Measurements from ENCODE around the gene EXT2.

The EXT2 gene

DNA sequence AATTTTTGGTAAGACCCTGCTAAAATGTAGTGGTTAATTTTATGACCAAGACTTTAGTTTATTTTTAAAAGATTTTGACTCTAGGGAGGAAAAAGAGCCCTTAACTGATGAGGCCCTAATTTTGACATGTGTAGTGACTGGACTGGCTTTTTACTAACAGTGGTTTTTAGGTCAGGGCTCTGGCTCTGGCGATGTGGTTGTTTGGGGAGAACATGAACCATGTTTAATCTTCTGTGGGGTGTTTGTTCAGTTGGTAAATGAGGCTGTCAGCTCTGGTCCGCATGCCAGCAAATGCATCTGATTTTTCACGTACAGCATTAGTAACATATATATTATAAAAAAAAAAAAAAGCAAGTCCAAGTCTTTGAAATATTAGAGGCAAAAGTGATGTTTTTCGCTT, 104.3 kb downstream of the EXT2 start:
- TF ChIP-seq, protein P1, sequence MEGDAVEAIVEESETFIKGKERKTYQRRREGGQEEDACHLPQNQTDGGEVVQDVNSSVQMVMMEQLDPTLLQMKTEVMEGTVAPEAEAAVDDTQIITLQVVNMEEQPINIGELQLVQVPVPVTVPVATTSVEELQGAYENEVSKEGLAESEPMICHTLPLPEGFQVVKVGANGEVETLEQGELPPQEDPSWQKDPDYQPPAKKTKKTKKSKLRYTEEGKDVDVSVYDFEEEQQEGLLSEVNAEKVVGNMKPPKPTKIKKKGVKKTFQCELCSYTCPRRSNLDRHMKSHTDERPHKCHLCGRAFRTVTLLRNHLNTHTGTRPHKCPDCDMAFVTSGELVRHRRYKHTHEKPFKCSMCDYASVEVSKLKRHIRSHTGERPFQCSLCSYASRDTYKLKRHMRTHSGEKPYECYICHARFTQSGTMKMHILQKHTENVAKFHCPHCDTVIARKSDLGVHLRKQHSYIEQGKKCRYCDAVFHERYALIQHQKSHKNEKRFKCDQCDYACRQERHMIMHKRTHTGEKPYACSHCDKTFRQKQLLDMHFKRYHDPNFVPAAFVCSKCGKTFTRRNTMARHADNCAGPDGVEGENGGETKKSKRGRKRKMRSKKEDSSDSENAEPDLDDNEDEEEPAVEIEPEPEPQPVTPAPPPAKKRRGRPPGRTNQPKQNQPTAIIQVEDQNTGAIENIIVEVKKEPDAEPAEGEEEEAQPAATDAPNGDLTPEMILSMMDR (IDR thresholded peaks at IDR 0.05; ENCODE audit: low read depth, low read length, missing control alignments), result no peak
- H3K4me3 ChIP-seq (ENCODE audit: low read depth, low read length), result no peak overlapping the region
- DNase-seq (ENCODE audit: low read depth), result no peak

DNA sequence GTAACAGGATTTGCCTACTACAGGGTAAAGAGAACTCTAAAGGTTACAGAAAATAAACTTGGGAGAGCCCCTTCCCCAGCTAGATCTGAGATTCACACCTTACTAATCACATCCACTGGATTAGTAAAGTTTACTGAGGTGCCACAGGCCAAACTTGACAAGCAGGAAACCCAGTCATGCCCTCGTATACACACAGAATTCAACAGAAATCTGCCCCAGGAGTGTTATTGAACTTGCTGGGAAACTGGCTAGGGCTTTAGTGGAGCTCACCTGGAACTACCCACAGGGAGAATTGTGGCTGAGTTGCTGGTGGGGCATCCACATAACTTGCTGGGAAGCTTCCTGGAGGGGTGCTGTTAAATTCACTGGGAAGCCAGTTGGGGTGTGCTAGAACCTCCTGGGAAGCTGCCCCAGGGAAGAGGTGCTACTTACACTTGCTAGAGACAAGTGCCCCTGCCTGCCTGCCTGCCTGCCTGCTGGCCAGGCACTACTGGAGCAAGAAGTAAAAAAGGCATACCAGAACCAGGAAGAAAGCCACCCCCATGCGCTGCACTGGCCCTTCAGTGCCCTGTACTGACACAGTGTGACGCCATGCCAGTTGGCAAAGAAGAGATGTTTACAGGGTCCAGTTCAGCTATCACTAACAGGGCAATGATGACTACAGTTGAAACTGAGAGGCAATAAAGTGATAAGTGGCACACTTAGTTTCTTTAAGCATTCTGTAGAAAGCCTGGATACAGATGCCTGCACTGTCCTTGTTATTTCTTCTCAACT, 108.0 kb downstream of the EXT2 start:
- H3K4me3 ChIP-seq (ENCODE audit: low read depth, low read length), result no peak overlapping the region
- TF ChIP-seq, protein P1 (IDR thresholded peaks at IDR 0.05; ENCODE audit: low read depth, low read length, missing control alignments), result no peak
- no peak for DNase-seq (ENCODE audit: low read depth)

DNA sequence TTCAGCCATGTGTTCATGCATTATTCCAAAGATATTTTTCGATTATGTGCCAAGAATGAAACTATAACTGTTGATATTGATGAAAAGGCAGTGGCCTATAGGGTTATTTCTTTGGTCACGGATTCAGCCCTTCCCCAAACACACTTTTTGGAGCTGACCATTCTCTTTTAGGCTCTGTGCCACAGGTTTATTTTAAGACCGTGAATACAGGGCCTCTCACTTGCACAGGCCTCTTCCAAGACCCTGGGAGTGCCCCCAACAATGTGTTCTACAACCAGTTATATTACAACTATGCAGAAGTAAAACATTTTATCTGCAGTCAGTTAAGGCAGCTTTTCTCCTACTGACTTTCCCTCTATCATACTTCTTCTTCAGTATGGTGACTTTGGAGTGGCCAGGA, 109.9 kb downstream of the EXT2 start:
- no peak for DNase-seq (ENCODE audit: low read depth)
- TF ChIP-seq, protein P1 (IDR thresholded peaks at IDR 0.05; ENCODE audit: low read depth, low read length, missing control alignments), result no peak

DNA sequence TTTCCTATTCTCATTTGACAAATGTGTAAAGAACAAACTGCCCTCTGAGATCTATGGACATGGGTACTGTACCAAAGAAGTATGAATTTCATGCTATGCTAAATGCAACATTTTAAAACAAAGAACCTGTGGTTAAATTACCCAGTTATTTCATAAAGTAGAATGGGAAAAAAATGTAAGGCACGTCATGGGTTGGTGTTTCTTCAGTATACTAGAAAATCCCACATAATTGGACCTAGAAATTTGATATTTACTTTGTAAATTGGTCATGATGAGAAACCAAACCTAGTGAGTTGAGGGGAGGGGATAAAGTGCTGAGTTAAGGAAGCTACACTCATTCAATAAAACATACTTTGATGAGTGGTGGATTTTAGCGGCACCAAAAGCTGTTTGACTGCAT, 110.4 kb downstream of the EXT2 start:
- no peak for DNase-seq (ENCODE audit: low read depth)
- no peak overlapping the region for H3K4me3 ChIP-seq (ENCODE audit: low read depth, low read length)
- TF ChIP-seq, protein P1 (IDR thresholded peaks at IDR 0.05; ENCODE audit: low read depth, low read length, missing control alignments), result no peak

More for the DNA sequence above, 109.9 kb downstream of the EXT2 start:
- H3K4me3 ChIP-seq (ENCODE audit: low read depth, low read length), result no peak overlapping the region

DNA sequence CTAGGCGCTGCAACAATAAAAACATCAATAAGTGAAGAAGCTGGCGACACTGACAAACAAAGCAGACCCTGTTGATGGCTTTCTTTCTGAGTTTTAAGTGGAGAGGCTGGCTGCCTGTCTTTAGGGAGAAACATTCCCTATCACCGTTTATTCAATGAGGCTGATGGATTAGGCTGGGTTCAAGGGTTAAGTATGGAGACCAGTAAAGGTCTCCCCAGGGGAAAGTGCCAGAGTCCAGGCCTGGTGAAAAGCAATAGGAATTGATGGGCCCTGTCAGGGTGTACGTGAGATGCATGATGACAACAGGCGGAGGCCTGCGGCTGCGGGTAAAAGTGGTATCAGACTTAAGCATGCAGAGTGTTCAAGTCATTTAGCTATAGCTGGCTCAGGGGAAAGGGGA, 111.8 kb downstream of the EXT2 start:
- TF ChIP-seq, protein P1 (IDR thresholded peaks at IDR 0.05; ENCODE audit: low read depth, low read length, missing control alignments), result no peak
- H3K4me3 ChIP-seq (ENCODE audit: low read depth, low read length), result no peak overlapping the region
- no peak for DNase-seq (ENCODE audit: low read depth)

DNA sequence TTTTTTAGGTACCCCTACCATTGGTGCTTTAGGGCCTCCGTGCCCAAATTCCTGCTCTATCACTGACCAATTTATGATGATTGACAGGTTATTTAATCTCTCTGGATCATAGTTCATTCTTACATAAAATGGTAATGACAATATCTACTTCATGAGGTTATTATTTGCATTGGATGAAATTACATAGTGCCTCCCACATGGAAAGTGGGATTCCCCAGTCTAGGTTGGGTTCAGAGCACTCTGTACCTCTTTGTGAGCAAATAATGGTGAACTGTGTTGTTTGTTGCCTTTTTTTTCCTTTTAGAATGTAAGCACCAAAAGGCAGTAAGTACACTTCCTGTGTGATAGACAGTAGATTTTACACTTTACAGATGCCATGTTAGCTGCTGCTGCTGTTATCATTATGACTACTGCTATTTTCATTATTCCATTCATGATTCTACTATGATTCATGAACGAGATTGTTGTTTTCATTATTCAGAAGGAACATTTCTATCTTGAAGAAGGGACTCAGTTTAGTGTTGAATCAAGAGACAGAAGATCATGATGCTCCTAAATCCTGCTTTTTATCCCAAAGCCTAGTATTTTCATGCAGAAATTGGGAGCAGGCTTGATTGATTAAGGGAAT, 113.6 kb downstream of the EXT2 start:
- TF ChIP-seq, protein P1 (IDR thresholded peaks at IDR 0.05; ENCODE audit: low read depth, low read length, missing control alignments), result no peak
- H3K4me3 ChIP-seq (ENCODE audit: low read depth, low read length), result no peak overlapping the region
- DNase-seq (ENCODE audit: low read depth), result no peak

Data from GM12864 (cell line).